Hepatocyte (in vitro differentiated cells): ENCODE results near the gene PABPN1L. TPM values are rescaled to one million over a fixed set of nuclear protein-coding genes. Genes with fewer than 3 reads are reported as not detected.

Experiments
- DNase-seq: peaks from one replicate; pipeline ENCODE4 v3.0.0-alpha.2; 2016; ENCODE audit warnings: low spot score
- H2AFZ ChIP-seq: fragments of 200-600 bp; sonication (generic); 2 replicates; pipeline ENCODE4 v1.6.0; 2016; ENCODE audit warnings: antibody characterized with exemption, mild to moderate bottlenecking
- H3K27ac ChIP-seq: fragments of 200-600 bp; sonication (generic); 2 replicates; pipeline ENCODE4 v1.5.1; 2016; ENCODE audit warnings: mild to moderate bottlenecking
- H3K27me3 ChIP-seq: fragments of 200-600 bp; sonication (generic); 2 replicates; pipeline ENCODE4 v1.6.1; 2016
- H3K36me3 ChIP-seq: fragments of 200-600 bp; sonication (generic); replicated peaks from 2 replicates; pipeline ENCODE4 v1.5.1; 2016; ENCODE audit warnings: low read depth; ENCODE audit not compliant: insufficient read depth
- H3K4me1 ChIP-seq: fragments of 200-600 bp; sonication (generic); 2 replicates; pipeline ENCODE4 v1.5.1; 2016; ENCODE audit warnings: mild to moderate bottlenecking, moderate library complexity; ENCODE audit not compliant: insufficient read depth
- H3K4me2 ChIP-seq: fragments of 200-600 bp; sonication (generic); 2 replicates; pipeline ENCODE4 v1.6.0; 2016
- H3K4me3 ChIP-seq: fragments of 200-600 bp; sonication (generic); 2 replicates; pipeline ENCODE4 v1.5.1; 2016; ENCODE audit warnings: mild to moderate bottlenecking
- H3K79me2 ChIP-seq: fragments of 200-600 bp; sonication (generic); 2 replicates; pipeline ENCODE4 v1.6.0; 2017; ENCODE audit warnings: mild to moderate bottlenecking
- H3K9me2 ChIP-seq: fragments of 200-600 bp; sonication (generic); replicated peaks from 2 replicates; pipeline ENCODE4 v1.6.0; 2017; ENCODE audit warnings: mild to moderate bottlenecking; ENCODE audit not compliant: insufficient read depth
- H3K9me3 ChIP-seq: fragments of 200-600 bp; sonication (generic); 2 replicates; pipeline ENCODE4 v1.5.1; 2016; ENCODE audit warnings: low read depth, mild to moderate bottlenecking
- H4K20me1 ChIP-seq: fragments of 200-600 bp; sonication (generic); 2 replicates; pipeline ENCODE4 v1.6.0; 2016; ENCODE audit warnings: mild to moderate bottlenecking; ENCODE audit not compliant: insufficient read depth, poor library complexity, severe bottlenecking
- CTCF ChIP-seq: fragments of 200-600 bp; sonication (generic); IDR thresholded peaks from 2 replicates; pipeline ENCODE4 v1.5.1; 2016; ENCODE audit warnings: antibody characterized with exemption, mild to moderate bottlenecking; ENCODE audit not compliant: poor library complexity
- EZH2 ChIP-seq: fragments of 200-600 bp; sonication (generic); IDR thresholded peaks from 2 replicates; pipeline ENCODE4 v1.6.1; 2016; ENCODE audit warnings: antibody characterized with exemption, mild to moderate bottlenecking, borderline replicate concordance
- EZH2phosphoT487 ChIP-seq: fragments of 200-600 bp; sonication (generic); IDR thresholded peaks from one replicate; pipeline ENCODE4 v1.6.1; 2018; ENCODE audit warnings: antibody characterized with exemption, mild to moderate bottlenecking, low read depth, moderate library complexity; ENCODE audit not compliant: unreplicated experiment, severe bottlenecking
- WGBS: methylation state at CpG from one replicate; pipeline ENCODE4 v1.1.6; 2016; ENCODE audit warnings: low lambda C conversion rate; ENCODE audit errors: missing lambda C conversion rate; 5-methylcytosine and 5-hydroxymethylcytosine counted together
- polyA plus RNA-seq: library from polyadenylated mRNA; unstranded; fragments of >200 nt; fragmentation: Nextera tagmentation; extraction: Ambion mirVana; gene quantifications from 2 replicates; pipeline ENCODE4 v1.2.1, GENCODE V29; 2016
- total RNA-seq: library from RNA; depleted of rRNA; stranded (reverse); fragments of >200 nt; gene quantifications from 2 replicates; pipeline ENCODE4 v1.2.3, GENCODE V29; 2014

The PABPN1L gene
- total and polyA plus RNA-seq, 2 experiments from 2014 or later = not detected

GRCh38 chr16:88814144-88814502 is 52.3 kb downstream of the PABPN1L start:
- 90% methylated on average over 13 of the region's 13 CpGs for WGBS
- peaks cover 13% of the 10 kb centered on the region for H3K79me2 ChIP-seq
- H3K4me1 ChIP-seq = peaks cover 17% of the 10 kb centered on the region
- no peaks in the 10 kb centered on the region for H3K9me2 ChIP-seq
- H3K27ac ChIP-seq = no peak overlapping the region
- no peaks in the 10 kb centered on the region for H3K9me3 ChIP-seq
- H3K27me3 ChIP-seq = no peaks in the 10 kb centered on the region
- no peak for DNase-seq
- no peak overlapping the region for H2AFZ ChIP-seq
- TF ChIP-seq CTCF (no peak), EZH2phosphoT487 (no peak), EZH2 (no peak)
- H3K4me2 ChIP-seq = no peak overlapping the region
- H4K20me1 ChIP-seq = peaks cover 6% of the 10 kb centered on the region
- H3K36me3 ChIP-seq = no peaks in the 10 kb centered on the region
- no peak overlapping the region for H3K4me3 ChIP-seq

Other genes starting within 250 kb of the PABPN1L start
- 0.40 TPM in 1 of 2 replicates, not detected in the other for gene IL17C, start 228.1 kb downstream of the PABPN1L start, total RNA-seq
- 0.57 and 0.79 TPM in 2 replicates for gene IL17C, start 228.1 kb downstream of the PABPN1L start, polyA plus RNA-seq
- 196 and 255 TPM in 2 replicates for gene CYBA, start 215.6 kb downstream of the PABPN1L start, total RNA-seq
- gene CYBA, start 215.6 kb downstream of the PABPN1L start, polyA plus RNA-seq = 419 and 516 TPM in 2 replicates
- 71.9 and 78.6 TPM in 2 replicates for gene MVD, start 203.6 kb downstream of the PABPN1L start, total RNA-seq
- gene MVD, start 203.6 kb downstream of the PABPN1L start, polyA plus RNA-seq = 142 and 152 TPM in 2 replicates
- 1.7 and 2.5 TPM in 2 replicates for gene SNAI3, start 180.2 kb downstream of the PABPN1L start, total RNA-seq
- gene SNAI3, start 180.2 kb downstream of the PABPN1L start, polyA plus RNA-seq = 4.1 and 5.0 TPM in 2 replicates
- gene RNF166, start 160.3 kb downstream of the PABPN1L start, total RNA-seq = 10.1 and 14.0 TPM in 2 replicates
- gene RNF166, start 160.3 kb downstream of the PABPN1L start, polyA plus RNA-seq = 14.3 and 16.8 TPM in 2 replicates
- 5.9 and 8.9 TPM in 2 replicates for gene CTU2, start 160.2 kb downstream of the PABPN1L start, total RNA-seq
- gene CTU2, start 160.2 kb downstream of the PABPN1L start, polyA plus RNA-seq = 19.5 and 21.2 TPM in 2 replicates
- 47.0 and 77.0 TPM in 2 replicates for gene PIEZO1, start 81.4 kb downstream of the PABPN1L start, total RNA-seq
- gene PIEZO1, start 81.4 kb downstream of the PABPN1L start, polyA plus RNA-seq = 70.6 and 87.9 TPM in 2 replicates
- 5.2 and 6.9 TPM in 2 replicates for gene CDT1, start 62.9 kb downstream of the PABPN1L start, total RNA-seq
- gene CDT1, start 62.9 kb downstream of the PABPN1L start, polyA plus RNA-seq = 5.1 and 6.8 TPM in 2 replicates
- 101 and 119 TPM in 2 replicates for gene APRT, start 54.7 kb downstream of the PABPN1L start, total RNA-seq
- 237 and 273 TPM in 2 replicates for gene APRT, start 54.7 kb downstream of the PABPN1L start, polyA plus RNA-seq
- 19.6 and 22.4 TPM in 2 replicates for gene GALNS, start 9.7 kb downstream of the PABPN1L start, total RNA-seq
- 38.9 and 53.5 TPM in 2 replicates for gene GALNS, start 9.7 kb downstream of the PABPN1L start, polyA plus RNA-seq
- 58.7 and 70.8 TPM in 2 replicates for gene TRAPPC2L, start 9.5 kb downstream of the PABPN1L start, total RNA-seq
- gene TRAPPC2L, start 9.5 kb downstream of the PABPN1L start, polyA plus RNA-seq = 191 and 215 TPM in 2 replicates
- 0.07 TPM in 1 of 2 replicates, not detected in the other for gene CBFA2T3, start 110.5 kb upstream of the PABPN1L start, total RNA-seq
- 1.1 and 1.5 TPM in 2 replicates for gene CBFA2T3, start 110.5 kb upstream of the PABPN1L start, polyA plus RNA-seq
- gene ACSF3, start 227.2 kb upstream of the PABPN1L start, total RNA-seq = 20.7 and 22.1 TPM in 2 replicates
- gene ACSF3, start 227.2 kb upstream of the PABPN1L start, polyA plus RNA-seq = 18.2 and 28.0 TPM in 2 replicates